H1 (cell line): Measurements from ENCODE around the gene MGLL.

Experiments used
- CBX8 ChIP-seq: fragments of 300-800, 300-1000 bp; sonication (generic); IDR thresholded peaks from 2 replicates; pipeline ENCODE4 v1.7.1; 2016; ENCODE audit warnings: low read depth, low read length, borderline replicate concordance
- CHD2 ChIP-seq: IDR thresholded peaks from 2 replicates; pipeline ENCODE4 v1.6.1; 2012; ENCODE audit warnings: low read length, improper control_type of control experiment
- EP300 ChIP-seq, 2 experiments: IDR thresholded peaks; 1 replicate in 1 of 2; 2 replicates in 1 of 2; pipeline ENCODE4 v1.6.1; 2011 to 2012; ENCODE audit warnings: low read depth in 2 of 2, low read length in 2 of 2, mild to moderate bottlenecking in 2 of 2, borderline replicate concordance in 1 of 2, inconsistent platforms in 1 of 2, moderate library complexity in 1 of 2
- POLR2A ChIP-seq, 2 experiments: IDR thresholded peaks; 1 replicate in 1 of 2; 2 replicates in 1 of 2; pipeline ENCODE4 v1.6.1; 2011; ENCODE audit warnings: low read depth in 2 of 2, low read length in 2 of 2, mild to moderate bottlenecking in 2 of 2; ENCODE audit errors: control extremely low read depth in 1 of 2
- POLR2AphosphoS5 ChIP-seq: IDR thresholded peaks from 2 replicates; pipeline ENCODE4 v1.6.1; 2011; ENCODE audit warnings: low read depth, low read length
- SUZ12 ChIP-seq: fragments of 200-600 bp; sonication (generic); IDR thresholded peaks from 2 replicates; pipeline ENCODE4 v1.6.1; 2012; ENCODE audit warnings: mild to moderate bottlenecking, inconsistent platforms, low read length, moderate library complexity, mixed read lengths
- ZNF274 ChIP-seq: IDR thresholded peaks from 2 replicates; pipeline ENCODE4 v1.7.0; 2012; ENCODE audit warnings: low read length, borderline replicate concordance; ENCODE audit errors: extremely low read depth
- TF ChIP-seq, protein P1 (sequence below), 3 experiments: IDR thresholded peaks; 1 replicate in 2 of 3; 2 replicates in 1 of 3; pipeline versions ENCODE4 v1.5.1 to v1.6.1; 2011; ENCODE audit warnings: low read length in 3 of 3, mild to moderate bottlenecking in 3 of 3, inconsistent platforms in 2 of 3, low read depth in 1 of 3, moderate library complexity in 1 of 3; ENCODE audit not compliant: insufficient read depth in 1 of 3; ENCODE audit errors: control extremely low read depth in 1 of 3
- TF ChIP-seq, protein P2 (sequence below): IDR thresholded peaks from 2 replicates; pipeline ENCODE4 v1.6.1; 2012; ENCODE audit warnings: inconsistent platforms
- TF ChIP-seq, protein P3 (sequence below): IDR thresholded peaks from 2 replicates; pipeline ENCODE4 v1.6.1; 2012; ENCODE audit warnings: low read length, inconsistent platforms

DNA sequence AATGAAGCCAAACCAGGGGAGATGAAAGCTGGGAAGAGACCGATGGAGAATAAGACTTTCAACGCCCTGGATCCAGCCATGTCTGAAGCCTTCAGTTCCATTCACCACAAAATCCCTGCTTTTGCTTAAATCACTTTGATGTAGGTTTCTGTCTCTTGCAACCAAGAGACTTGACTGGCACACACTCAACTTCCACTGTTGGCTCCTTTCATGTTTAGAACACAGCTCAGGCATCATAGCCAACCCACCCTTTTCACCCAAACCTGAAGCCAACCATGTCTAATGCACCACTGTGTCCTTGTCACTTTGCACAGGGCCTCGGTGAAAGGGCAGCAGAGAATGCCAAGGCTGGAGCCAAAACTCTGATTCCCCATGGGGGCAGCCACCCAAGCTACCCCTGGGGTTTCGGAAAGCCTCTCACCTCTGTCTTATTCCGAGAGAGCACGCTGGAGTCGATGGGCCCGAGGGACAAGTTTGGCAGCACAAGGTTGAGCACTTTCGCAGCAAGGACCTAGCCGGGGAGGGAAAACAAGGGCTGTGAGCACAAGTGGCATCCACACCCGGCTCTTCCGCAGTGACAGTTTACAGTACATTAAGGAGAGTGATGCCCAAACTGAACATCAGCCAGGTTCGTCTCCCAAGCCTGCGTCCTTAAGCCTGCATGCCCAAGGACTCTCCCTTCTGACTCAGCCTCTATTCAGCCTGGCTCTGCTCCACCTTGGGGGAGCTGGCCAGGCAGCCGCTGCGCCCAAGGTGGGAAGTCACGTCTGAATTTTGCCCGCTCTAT, 112.0 kb downstream of the MGLL start:
- no peak for TF ChIP-seq CHD2
- TF ChIP-seq, protein P1, sequence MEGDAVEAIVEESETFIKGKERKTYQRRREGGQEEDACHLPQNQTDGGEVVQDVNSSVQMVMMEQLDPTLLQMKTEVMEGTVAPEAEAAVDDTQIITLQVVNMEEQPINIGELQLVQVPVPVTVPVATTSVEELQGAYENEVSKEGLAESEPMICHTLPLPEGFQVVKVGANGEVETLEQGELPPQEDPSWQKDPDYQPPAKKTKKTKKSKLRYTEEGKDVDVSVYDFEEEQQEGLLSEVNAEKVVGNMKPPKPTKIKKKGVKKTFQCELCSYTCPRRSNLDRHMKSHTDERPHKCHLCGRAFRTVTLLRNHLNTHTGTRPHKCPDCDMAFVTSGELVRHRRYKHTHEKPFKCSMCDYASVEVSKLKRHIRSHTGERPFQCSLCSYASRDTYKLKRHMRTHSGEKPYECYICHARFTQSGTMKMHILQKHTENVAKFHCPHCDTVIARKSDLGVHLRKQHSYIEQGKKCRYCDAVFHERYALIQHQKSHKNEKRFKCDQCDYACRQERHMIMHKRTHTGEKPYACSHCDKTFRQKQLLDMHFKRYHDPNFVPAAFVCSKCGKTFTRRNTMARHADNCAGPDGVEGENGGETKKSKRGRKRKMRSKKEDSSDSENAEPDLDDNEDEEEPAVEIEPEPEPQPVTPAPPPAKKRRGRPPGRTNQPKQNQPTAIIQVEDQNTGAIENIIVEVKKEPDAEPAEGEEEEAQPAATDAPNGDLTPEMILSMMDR (IDR thresholded peaks at IDR 0.05; ENCODE audit: control extremely low read depth in 1 of 3, insufficient read depth in 1 of 3, low read depth in 1 of 3, low read length in 3 of 3), result no peak
- no peak for TF ChIP-seq POLR2A (IDR thresholded peaks at IDR 0.05; ENCODE audit: control extremely low read depth in 1 of 2, low read depth in 2 of 2, low read length in 2 of 2)
- TF ChIP-seq, protein P2, sequence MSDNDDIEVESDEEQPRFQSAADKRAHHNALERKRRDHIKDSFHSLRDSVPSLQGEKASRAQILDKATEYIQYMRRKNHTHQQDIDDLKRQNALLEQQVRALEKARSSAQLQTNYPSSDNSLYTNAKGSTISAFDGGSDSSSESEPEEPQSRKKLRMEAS, result no peak
- TF ChIP-seq CBX8, result no peak
- TF ChIP-seq EP300 (IDR thresholded peaks at IDR 0.05; ENCODE audit: borderline replicate concordance in 1 of 2, low read depth in 2 of 2, low read length in 2 of 2), result no peak
- no peak for TF ChIP-seq ZNF274
- TF ChIP-seq, protein P3, sequence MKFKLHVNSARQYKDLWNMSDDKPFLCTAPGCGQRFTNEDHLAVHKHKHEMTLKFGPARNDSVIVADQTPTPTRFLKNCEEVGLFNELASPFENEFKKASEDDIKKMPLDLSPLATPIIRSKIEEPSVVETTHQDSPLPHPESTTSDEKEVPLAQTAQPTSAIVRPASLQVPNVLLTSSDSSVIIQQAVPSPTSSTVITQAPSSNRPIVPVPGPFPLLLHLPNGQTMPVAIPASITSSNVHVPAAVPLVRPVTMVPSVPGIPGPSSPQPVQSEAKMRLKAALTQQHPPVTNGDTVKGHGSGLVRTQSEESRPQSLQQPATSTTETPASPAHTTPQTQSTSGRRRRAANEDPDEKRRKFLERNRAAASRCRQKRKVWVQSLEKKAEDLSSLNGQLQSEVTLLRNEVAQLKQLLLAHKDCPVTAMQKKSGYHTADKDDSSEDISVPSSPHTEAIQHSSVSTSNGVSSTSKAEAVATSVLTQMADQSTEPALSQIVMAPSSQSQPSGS, result no peak
- no peak for TF ChIP-seq POLR2AphosphoS5
- TF ChIP-seq SUZ12, result no peak
